MM.1S (cell line): ENCODE data around the gene THADA.

ENCODE experiments used
- CTCF ChIP-seq: fragments of 300-600 bp; sonication (generic); IDR thresholded peaks from 2 replicates; pipeline ENCODE4 v1.5.1; 2016; ENCODE audit warnings: antibody characterized with exemption, low read length, mixed read lengths
- EZH2 ChIP-seq: fragments of 300-600 bp; sonication (generic); optimal IDR thresholded peaks from 2 replicates; pipeline ENCODE3; 2017; ENCODE audit warnings: low read depth, mild to moderate bottlenecking, antibody characterized with exemption, low read length, mixed read lengths
- EZH2phosphoT487 ChIP-seq: fragments of 300-600 bp; sonication (generic); IDR thresholded peaks from 2 replicates; pipeline ENCODE4 v1.6.1; 2018; ENCODE audit warnings: antibody characterized with exemption, low read length

- TF ChIP-seq CTCF: no peak
- no peak for TF ChIP-seq EZH2phosphoT487
- no peak for TF ChIP-seq EZH2
These were observed 152.6 kb downstream of the THADA start for GRCh38 chr2:43443282-43443681.
